Effector memory CD4-positive, alpha-beta T cell (primary cell): Measurements from ENCODE around the gene CCDC107.
A peak's percentile ranks its signal among the peaks of the same experiment; 100 is the strongest.

ENCODE experiments used
- DNase-seq, 3 donors: peaks; one replicate each; pipeline ENCODE4 v3.0.0-alpha.2; 2020
- H3K27ac ChIP-seq: 2 replicates; pipeline ENCODE4 v1.7.0; 2013; ENCODE audit warnings: mild to moderate bottlenecking, low read length, moderate library complexity; ENCODE audit not compliant: insufficient read depth, poor library complexity, severe bottlenecking
- H3K27me3 ChIP-seq: replicated peaks from 2 replicates; pipeline ENCODE4 v1.7.0; 2013; ENCODE audit warnings: mild to moderate bottlenecking, low read length; ENCODE audit not compliant: insufficient read depth, control insufficient read depth, poor library complexity, severe bottlenecking
- H3K36me3 ChIP-seq: 2 replicates; pipeline ENCODE4 v1.7.0; 2013; ENCODE audit warnings: mild to moderate bottlenecking, low read length, moderate library complexity; ENCODE audit not compliant: control insufficient read depth, insufficient read depth
- H3K4me1 ChIP-seq: 2 replicates; pipeline ENCODE4 v1.7.0; 2013; ENCODE audit warnings: low read length, mild to moderate bottlenecking; ENCODE audit not compliant: control insufficient read depth, insufficient read depth, poor library complexity, severe bottlenecking
- H3K4me3 ChIP-seq: 2 replicates; pipeline ENCODE4 v1.7.0; 2013; ENCODE audit warnings: low read length, low read depth, mild to moderate bottlenecking; ENCODE audit not compliant: insufficient read depth, poor library complexity, severe bottlenecking
- H3K9me3 ChIP-seq: 2 replicates; pipeline ENCODE4 v1.7.0; 2013; ENCODE audit warnings: mild to moderate bottlenecking, low read length, moderate library complexity; ENCODE audit not compliant: control insufficient read depth

CCDC107 gene

DNA sequence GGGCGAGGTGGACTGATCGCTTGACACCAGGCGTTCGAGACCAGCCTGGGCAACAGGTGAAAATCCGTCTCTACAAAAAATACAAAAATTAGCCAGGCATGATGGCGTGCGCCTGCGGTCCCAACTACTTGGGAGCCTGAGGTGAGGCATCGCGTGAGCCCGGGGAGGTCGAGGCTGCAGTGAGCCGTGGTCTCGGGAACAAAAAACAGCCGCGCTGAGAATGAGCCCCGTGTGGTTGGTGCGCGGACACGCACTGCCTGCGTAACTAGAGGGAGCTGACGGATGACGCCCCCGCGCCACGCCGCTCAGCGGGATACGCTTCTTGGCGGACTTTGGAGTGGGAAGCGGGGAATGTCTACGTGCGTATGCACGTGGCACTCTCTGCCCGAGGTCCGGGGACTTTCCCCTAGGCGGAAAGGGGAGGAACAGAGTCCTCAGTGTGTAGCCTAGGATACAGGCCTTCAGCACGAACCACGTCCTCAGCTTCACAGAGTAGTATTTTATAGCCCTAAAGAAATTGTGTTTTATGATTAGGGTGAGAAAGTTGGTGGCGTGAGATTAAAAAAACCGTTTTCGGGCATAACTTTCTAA, 451 bp upstream of the CCDC107 start, which contains the start of gene RMRP:
RMRP (minus strand) TSS at position 474 of the 591 bp plus-strand sequence.
- H3K9me3 ChIP-seq, result no peaks in the 10 kb centered on the region
- DNase-seq, result peak; percentile 84 to 92 (median 87)
- peak within 1 kb of the TSS; percentile 89 for H3K4me3 ChIP-seq
- peaks cover 36% of the 10 kb centered on the region for H3K4me1 ChIP-seq
- no peaks in the 10 kb centered on the region for H3K36me3 ChIP-seq
- H3K27ac ChIP-seq, result peak within 1 kb of the TSS; percentile 100
- no peaks in the 10 kb centered on the region for H3K27me3 ChIP-seq

DNA sequence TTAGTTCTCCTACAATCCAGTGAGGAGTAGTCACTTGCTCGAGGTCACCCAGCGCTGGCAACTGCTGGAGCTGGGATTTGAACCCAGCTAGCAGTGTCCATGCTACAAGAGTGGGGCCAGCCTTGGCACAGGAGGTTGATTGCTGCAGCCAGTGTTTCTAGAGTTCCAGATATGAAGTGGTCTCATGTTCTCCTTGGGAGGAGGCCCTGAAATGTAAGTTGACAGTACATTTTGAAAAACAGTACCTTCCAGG, 802 bp downstream of the CCDC107 start:
- DNase-seq, result no peak
- Histone ChIP-seq H3K36me3 (no peaks in the 10 kb centered on the region), H3K4me3 (peak overlapping the region; percentile 89), H3K4me1 (peaks cover 46% of the 10 kb centered on the region), H3K27me3 (no peaks in the 10 kb centered on the region), H3K27ac (peak overlapping the region; percentile 100), H3K9me3 (no peaks in the 10 kb centered on the region)

- H3K27me3 ChIP-seq, result no peaks in the 10 kb centered on the region
- no peak for DNase-seq
- H3K36me3 ChIP-seq, result no peaks in the 10 kb centered on the region
- H3K27ac ChIP-seq, result peak overlapping the region; percentile 100
- no peaks in the 10 kb centered on the region for H3K9me3 ChIP-seq
- peak overlapping the region; percentile 89 for H3K4me3 ChIP-seq
- H3K4me1 ChIP-seq, result peaks cover 50% of the 10 kb centered on the region
Observed at GRCh38 chr9:35659340-35659739, 1.2 kb downstream of the CCDC107 start.

DNA sequence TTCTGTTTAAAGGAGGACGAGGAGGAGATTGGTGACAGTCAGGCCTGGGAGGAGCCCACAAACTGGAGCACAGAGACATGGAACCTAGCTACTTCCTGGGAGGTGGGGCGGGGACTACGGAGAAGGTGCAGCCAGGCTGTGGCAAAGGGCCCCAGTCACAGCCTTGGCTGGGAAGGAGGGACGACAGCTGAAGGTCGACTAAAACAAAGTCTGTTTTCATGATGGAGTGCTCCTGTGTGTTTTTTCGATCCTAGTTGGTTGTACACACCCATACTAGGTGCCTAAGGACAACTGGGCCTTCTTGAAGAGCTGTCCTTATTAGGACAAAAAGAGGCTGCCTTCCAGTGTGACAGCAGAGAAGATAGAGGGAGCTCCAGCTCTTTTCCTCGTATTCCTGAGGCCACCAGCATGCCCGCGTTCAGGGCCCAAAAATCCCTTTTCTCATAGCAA, 2.9 kb downstream of the CCDC107 start:
- Histone ChIP-seq H3K9me3 (no peaks in the 10 kb centered on the region), H3K4me3 (no peak overlapping the region), H3K36me3 (no peaks in the 10 kb centered on the region), H3K27me3 (no peaks in the 10 kb centered on the region), H3K27ac (peak overlapping the region; percentile 100), H3K4me1 (peaks cover 56% of the 10 kb centered on the region)
- no peak for DNase-seq

DNA sequence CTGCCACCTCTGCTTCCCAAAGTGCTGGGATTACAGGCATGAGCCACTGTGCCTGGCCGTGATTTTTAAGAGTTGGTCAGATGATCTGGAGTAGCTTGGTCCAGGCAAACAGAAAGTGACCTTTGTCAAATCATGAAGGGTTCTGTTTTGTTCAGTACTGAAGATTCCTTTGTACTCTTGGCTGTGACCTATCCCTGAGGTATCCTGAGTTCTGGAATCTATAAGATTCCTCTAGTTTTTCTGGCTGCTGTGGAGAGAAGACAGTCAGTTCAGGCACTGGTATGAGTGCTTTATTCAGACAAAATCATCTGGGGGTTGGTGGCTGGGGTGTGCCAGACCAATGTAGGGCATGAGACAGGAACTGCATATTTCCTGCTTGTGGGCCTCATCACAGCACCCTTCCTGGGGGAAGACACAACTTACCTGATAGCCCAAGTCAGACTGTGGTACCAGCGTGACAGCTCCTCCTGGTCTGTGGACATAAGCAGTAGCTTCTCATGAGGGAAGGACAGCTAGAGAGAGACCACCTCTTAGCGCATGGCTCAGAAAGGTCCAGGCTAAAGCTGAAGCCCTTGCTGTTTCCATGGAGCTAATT, 3.8 kb downstream of the CCDC107 start:
- Histone ChIP-seq H3K4me1 (peaks cover 56% of the 10 kb centered on the region), H3K27ac (peak overlapping the region; percentile 100), H3K4me3 (peak overlapping the region; percentile 29), H3K9me3 (no peaks in the 10 kb centered on the region), H3K36me3 (no peaks in the 10 kb centered on the region), H3K27me3 (no peaks in the 10 kb centered on the region)
- peak; percentile 50 to 61 (median 55) for DNase-seq

DNA sequence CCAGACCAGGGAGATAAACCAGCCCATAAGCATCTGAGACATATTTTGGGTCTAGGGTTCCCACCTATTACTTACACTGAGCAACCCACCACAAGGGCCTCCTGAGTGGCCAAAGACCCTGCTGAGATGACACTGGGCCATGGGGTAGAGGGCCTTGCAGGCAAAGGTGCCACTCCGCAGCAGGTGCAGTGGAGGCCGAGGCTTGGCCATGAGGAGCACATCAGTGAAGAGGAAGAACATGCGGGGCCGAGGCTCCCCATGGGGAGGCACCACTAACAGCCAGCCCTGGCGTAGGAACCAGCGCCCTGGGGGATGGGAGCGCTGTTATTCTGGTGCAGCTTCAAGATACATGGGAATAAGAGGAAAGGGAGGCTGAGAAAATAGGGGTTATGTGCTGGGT, 4.3 kb downstream of the CCDC107 start:
- H3K27ac ChIP-seq, result peak overlapping the region; percentile 100
- peaks cover 56% of the 10 kb centered on the region for H3K4me1 ChIP-seq
- peak overlapping the region; percentile 29 for H3K4me3 ChIP-seq
- no peaks in the 10 kb centered on the region for H3K27me3 ChIP-seq
- no peaks in the 10 kb centered on the region for H3K36me3 ChIP-seq
- DNase-seq, result no peak
- H3K9me3 ChIP-seq, result no peaks in the 10 kb centered on the region

DNA sequence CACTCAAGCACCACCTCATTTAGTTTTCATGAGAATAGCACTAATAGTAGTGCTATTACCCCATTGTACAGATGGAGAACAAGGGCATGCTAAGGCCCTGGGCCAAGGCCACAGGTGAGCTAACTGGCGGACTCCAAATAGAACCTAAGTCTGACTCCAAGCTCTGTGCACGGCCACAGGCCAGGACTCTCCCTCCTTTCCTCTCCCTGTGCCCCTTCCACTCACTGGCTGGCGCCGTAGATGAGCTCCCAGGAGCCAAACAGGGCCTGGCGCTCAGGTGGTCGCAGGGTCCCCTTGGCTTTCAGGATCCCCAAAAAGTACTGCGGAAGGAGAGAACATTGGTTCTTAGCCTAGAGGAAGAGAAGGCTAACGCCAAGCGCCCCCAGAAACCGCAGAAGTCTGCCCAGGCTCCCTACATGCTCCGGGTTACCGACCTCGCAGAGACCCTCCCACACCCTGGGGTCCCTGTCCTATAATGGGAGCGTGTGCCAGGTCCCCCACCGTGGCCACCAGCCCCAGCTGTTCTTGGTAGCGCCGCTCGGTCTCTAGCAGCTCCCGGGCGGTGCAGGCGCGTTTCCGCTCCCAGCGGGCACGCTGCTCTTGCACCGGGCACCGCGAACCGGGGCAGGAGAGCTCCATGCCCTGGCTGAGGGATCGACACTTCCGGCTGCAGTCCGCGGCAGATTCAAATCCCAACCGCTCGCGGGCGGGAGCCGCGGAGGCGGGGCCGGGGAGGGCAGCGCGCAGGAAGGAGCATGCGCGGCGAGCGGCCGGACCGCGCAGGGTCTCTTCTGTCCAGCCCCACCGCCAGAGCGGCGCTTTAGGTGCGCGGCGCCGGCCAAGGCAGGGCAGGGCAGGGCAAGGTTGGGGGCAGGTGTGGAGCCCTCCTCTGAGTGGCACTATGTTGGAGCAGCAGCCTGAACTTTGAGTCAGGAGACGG, 6.7 kb downstream of the CCDC107 start, which contains the start of gene ARHGEF39:
ARHGEF39 (minus strand) TSS at position 665 of the 940 bp plus-strand sequence; CDS start at position 639, 26 bp downstream.
- H3K4me1 ChIP-seq, result peaks cover 47% of the 10 kb centered on the region

DNA sequence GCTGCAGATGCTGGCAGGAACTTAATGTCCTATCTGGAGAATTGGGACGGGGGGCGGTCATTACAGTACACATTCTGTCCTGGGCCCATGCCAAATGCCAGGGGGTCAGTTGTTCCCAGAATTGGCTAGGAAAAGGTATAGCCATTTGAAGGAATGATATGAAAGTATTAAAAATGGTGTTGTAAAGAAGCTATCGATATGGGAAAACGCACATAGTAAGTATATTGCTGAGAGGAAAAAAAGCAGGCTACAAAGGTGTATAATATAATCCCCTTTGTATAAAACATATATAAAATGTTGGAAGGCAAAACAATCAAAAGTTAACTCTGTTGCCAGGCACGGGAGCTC, 7.4 kb downstream of the CCDC107 start:
- H3K9me3 ChIP-seq, result no peaks in the 10 kb centered on the region
- no peaks in the 10 kb centered on the region for H3K36me3 ChIP-seq
- peaks cover 41% of the 10 kb centered on the region for H3K4me1 ChIP-seq
- no peaks in the 10 kb centered on the region for H3K27me3 ChIP-seq
- peak overlapping the region; percentile 62 for H3K4me3 ChIP-seq
- no peak for DNase-seq
- peak overlapping the region; percentile 63 for H3K27ac ChIP-seq

More for the DNA sequence above, 6.7 kb downstream of the CCDC107 start, which contains the start of gene ARHGEF39:
- Histone ChIP-seq H3K9me3 (no peaks in the 10 kb centered on the region), H3K4me3 (peak within 1 kb of the TSS; percentile 62), H3K36me3 (no peaks in the 10 kb centered on the region), H3K27me3 (no peaks in the 10 kb centered on the region), H3K27ac (peak within 1 kb of the TSS; percentile 63)
- DNase-seq, result peak; percentile 53 to 71 (median 55)

DNA sequence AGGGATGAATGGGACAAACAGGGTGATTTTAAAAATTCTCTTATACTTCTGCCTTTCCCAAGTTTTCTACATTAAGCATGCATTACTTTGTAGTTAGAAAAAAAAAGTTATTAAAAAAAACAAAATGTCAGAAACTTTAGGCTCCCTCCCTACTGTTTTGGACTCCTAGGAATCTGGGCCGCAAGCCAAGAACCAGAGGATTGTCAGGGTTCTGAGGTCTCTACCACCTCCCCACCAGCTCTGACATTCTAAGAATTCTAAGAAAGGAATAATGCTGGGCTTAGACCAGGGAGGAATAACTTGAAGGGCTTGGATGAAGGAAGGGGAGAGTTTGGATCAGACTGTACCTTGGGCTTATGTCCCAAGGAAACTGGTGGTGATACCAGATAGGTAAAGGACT, 8.0 kb downstream of the CCDC107 start:
- Histone ChIP-seq H3K27me3 (no peaks in the 10 kb centered on the region), H3K36me3 (no peaks in the 10 kb centered on the region), H3K27ac (no peak overlapping the region), H3K9me3 (no peaks in the 10 kb centered on the region), H3K4me3 (no peak overlapping the region), H3K4me1 (peaks cover 35% of the 10 kb centered on the region)
- no peak for DNase-seq

DNA sequence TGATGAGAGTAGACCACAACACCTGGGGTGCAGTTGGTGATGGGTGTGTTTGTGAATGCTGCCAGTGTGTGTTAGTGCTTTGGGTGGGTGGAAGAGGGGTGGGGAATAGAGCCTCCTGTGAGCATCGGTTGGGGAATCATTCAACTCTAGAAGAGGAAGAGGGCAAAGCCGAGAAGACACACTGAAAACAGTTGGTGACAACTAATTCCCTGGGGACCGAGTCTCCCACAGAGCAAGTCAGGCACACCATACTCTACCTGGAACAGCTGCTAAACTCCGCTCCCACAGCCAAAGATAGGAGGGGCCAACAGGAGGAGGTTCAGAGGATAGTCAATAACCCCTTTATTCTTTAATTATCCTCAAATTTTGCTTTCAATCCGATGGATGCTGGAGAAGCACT, 8.5 kb downstream of the CCDC107 start:
- DNase-seq, result no peak
- H3K4me1 ChIP-seq, result peaks cover 30% of the 10 kb centered on the region

More for the DNA sequence above, 8.5 kb downstream of the CCDC107 start:
- no peak overlapping the region for H3K27ac ChIP-seq
- no peaks in the 10 kb centered on the region for H3K27me3 ChIP-seq
- H3K4me3 ChIP-seq, result no peak overlapping the region
- no peaks in the 10 kb centered on the region for H3K36me3 ChIP-seq
- H3K9me3 ChIP-seq, result no peaks in the 10 kb centered on the region
